ENCODE results near the gene SLC29A1.

- TF ChIP-seq CTCF (IDR thresholded peaks at IDR 0.05): no peak
- no peak for TF ChIP-seq EZH2 (IDR thresholded peaks at IDR 0.05; ENCODE audit: borderline replicate concordance, insufficient read depth, low read depth, low read length, poor library complexity, severe bottlenecking)
Measured at GRCh38 chr6:44194326-44194725, 29.1 kb upstream of the SLC29A1 start.
